T-cell (primary cell): Measurements from ENCODE around the gene OS9. TPM values are rescaled to one million over a fixed set of nuclear protein-coding genes. Genes with fewer than 3 reads are reported as not detected.

Source experiments
- ATAC-seq, 4 experiments: fragments of 200-7000 bp in 3 of 4; fragments of 150-1000 bp in 1 of 4; cut with Tn5 transposase; replicated peaks in 1 of 4; 1 replicate in 3 of 4; 2 replicates in 1 of 4; pipeline ENCODE4 v1.10.0; 2021; ENCODE audit warnings: moderate library complexity in 3 of 4, mild to moderate bottlenecking in 2 of 4, moderate number of reproducible peaks in 1 of 4
- CTCF ChIA-PET, 2 donors: fragments of 300-600 bp; sonication (Branson Sonifier 250); formaldehyde crosslinking; loops; one replicate each; lab custom pipeline; 2022; ENCODE audit warnings: antibody characterized with exemption in 2 of 2; lab: Charles Lee
- POLR2A ChIA-PET, 2 donors: fragments of 300-600 bp; sonication (Branson Sonifier 250); formaldehyde crosslinking; loops; one replicate each; lab custom pipeline; 2022; ENCODE audit warnings: antibody characterized with exemption in 2 of 2; lab: Charles Lee
- DNase-seq, 35 experiments: peaks; one replicate each; pipeline versions ENCODE4 v3.0.0 to v3.0.0-alpha.2; 2013 to 2023
- H3K27ac ChIP-seq: one replicate; pipeline ENCODE4 v1.5.1; 2013; ENCODE audit warnings: low read length
- H3K27me3 ChIP-seq, 2 experiments: replicated peaks in 1 of 2; 1 replicate in 1 of 2; 2 replicates in 1 of 2; pipeline versions ENCODE4 v1.6.1 to v1.7.0; 2013; ENCODE audit warnings: low read length in 1 of 2, mixed read lengths in 1 of 2; ENCODE audit not compliant: control insufficient read depth in 2 of 2, insufficient read depth in 2 of 2; ENCODE audit errors: extremely low read depth in 1 of 2
- H3K36me3 ChIP-seq, 2 donors: 1 replicate in 1 of 2; 2 replicates in 1 of 2; pipeline versions ENCODE4 v1.6.1 to v1.7.0; 2013; ENCODE audit warnings: low read length in 1 of 2; ENCODE audit not compliant: control insufficient read depth in 2 of 2, insufficient read depth in 1 of 2; ENCODE audit errors: extremely low read depth in 1 of 2
- H3K4me1 ChIP-seq, 2 experiments: 1 replicate in 1 of 2; 2 replicates in 1 of 2; pipeline versions ENCODE4 v1.6.1 to v1.7.0; 2013; ENCODE audit warnings: low read length in 2 of 2, mixed read lengths in 1 of 2; ENCODE audit not compliant: insufficient read depth in 2 of 2, control insufficient read depth in 1 of 2; ENCODE audit errors: extremely low read depth in 1 of 2
- H3K4me3 ChIP-seq, 2 donors: 1 replicate in 1 of 2; 2 replicates in 1 of 2; pipeline versions ENCODE4 v1.5.1 to v1.7.0; 2013; ENCODE audit warnings: mild to moderate bottlenecking in 2 of 2, low read length in 1 of 2, moderate library complexity in 1 of 2; ENCODE audit not compliant: control insufficient read depth in 1 of 2; ENCODE audit errors: extremely low read depth in 1 of 2
- H3K9me3 ChIP-seq: 2 replicates; pipeline ENCODE4 v1.7.0; 2013
- H3K27ac Mint-ChIP-seq, 2 donors: one replicate each; pipeline ENCODE4 v1.8.0; 2020 to 2021; ENCODE audit warnings: mild to moderate bottlenecking in 2 of 2, mixed read lengths in 2 of 2
- H3K27me3 Mint-ChIP-seq, 2 donors: one replicate each; pipeline ENCODE4 v1.8.0; 2021 to 2022; ENCODE audit warnings: mixed read lengths in 2 of 2
- H3K36me3 Mint-ChIP-seq: one replicate; pipeline ENCODE4 v1.8.0; 2021; ENCODE audit warnings: mixed read lengths
- H3K4me1 Mint-ChIP-seq, 3 donors: one replicate each; pipeline ENCODE4 v1.8.0; 2020 to 2022; ENCODE audit warnings: mixed read lengths in 3 of 3, mild to moderate bottlenecking in 1 of 3
- H3K4me3 Mint-ChIP-seq, 3 donors: one replicate each; pipeline ENCODE4 v1.8.0; 2020 to 2022; ENCODE audit warnings: mild to moderate bottlenecking in 3 of 3, mixed read lengths in 3 of 3, moderate library complexity in 3 of 3
- H3K9me3 Mint-ChIP-seq, 3 donors: one replicate each; pipeline ENCODE4 v1.8.0; 2020 to 2022; ENCODE audit warnings: mixed read lengths in 3 of 3
- WGBS: methylation state at CpG from one replicate; pipeline ENCODE4 v1.1.5; 2013; ENCODE audit warnings: missing lambda C conversion rate; ENCODE audit not compliant: insufficient coverage; 5-methylcytosine and 5-hydroxymethylcytosine counted together
- total RNA-seq, 35 experiments: library from RNA in 6 of 35; stranded (reverse) in 6 of 35; fragments of 120-200 nt in 1 of 35; gene quantifications; one replicate each; pipeline versions ENCODE4 v1.2.1 to v1.2.4 and lab custom pipeline; 2013 to 2026

The OS9 gene
- total RNA-seq, 5 donors from 2014 or later (not counting 1 experiment from before 2014, with no cell fraction given): 135 to 181 (median 164) TPM

DNA sequence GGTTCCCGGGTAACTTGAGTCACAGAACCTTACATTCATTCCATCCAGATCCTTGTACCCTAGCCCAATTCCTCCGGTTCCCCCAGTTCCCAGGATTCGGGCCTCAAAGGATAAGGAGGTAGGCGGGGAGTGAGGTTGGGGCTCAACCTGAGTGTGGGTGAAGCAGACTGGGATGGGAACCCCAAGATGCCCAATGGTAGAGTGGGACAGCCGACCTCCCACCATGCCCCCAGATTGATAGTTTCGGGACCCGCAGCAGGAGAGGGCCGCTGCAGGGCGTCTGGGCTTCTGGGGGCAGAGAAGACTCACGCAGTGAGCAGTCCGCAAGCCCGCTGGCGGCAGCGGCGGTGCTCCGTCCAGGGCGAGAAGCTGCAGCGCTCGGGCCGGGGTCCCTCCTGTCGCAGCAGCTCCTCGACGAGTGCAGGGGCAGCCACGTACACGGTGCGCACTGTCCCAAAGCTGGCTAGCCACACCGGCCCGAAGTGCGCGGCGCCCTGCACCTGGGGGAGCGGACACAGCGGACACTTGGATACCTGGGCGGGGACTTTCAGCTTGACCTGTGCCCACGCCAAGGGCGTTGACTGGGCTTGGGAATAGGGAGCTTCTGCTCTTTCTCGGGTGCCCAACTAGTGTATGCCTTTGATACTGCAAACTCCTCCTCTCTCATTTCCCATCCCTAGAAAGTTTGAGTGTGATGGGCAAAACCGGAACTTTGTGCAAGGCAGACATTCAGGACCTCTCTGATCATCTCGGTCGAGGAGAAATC lies 71.9 kb downstream of the OS9 start:
- ChIA-PET POLR2A (no interaction called here), CTCF (interaction anchor here (0.9 to 2.3 kb wide), 2 partner anchors 9 to 17 kb away, joined by 3 to 7 read pairs; partner anchors contain the start of gene TSFM (in 1 of the 2))
- H3K27me3 ChIP-seq: peaks cover 19 to 35% of the 10 kb centered on the region in 2 experiments
- no peak overlapping the region for H3K27ac ChIP-seq
- H3K36me3 ChIP-seq: peaks cover 5 to 6% of the 10 kb centered on the region in 2 donors
- peaks cover 9 to 30% of the 10 kb centered on the region in 2 experiments for H3K4me1 ChIP-seq
- H3K4me3 ChIP-seq: peak overlapping the region; percentile 65 to 68
- H3K9me3 ChIP-seq: no peaks in the 10 kb centered on the region
- Mint-ChIP-seq H3K27ac (no peak overlapping the region), H3K36me3 (peaks cover 7% of the 10 kb centered on the region), H3K4me3 (peak overlapping the region; percentile 79 to 86 (median 84)), H3K9me3 (no peaks in the 10 kb centered on the region), H3K27me3 (peaks cover 16 to 36% of the 10 kb centered on the region in 2 donors), H3K4me1 (peaks cover 23 to 36% (median 25%) of the 10 kb centered on the region in 3 donors)
- 3% methylated on average over 25 of the region's 40 CpGs for WGBS
- DNase-seq (no peak), ATAC-seq (peak; percentile 8 to 28 (median 14))

- ChIA-PET POLR2A (interaction anchor here in 1 of 2 donors (1.3 kb wide), 1 partner anchor 10 kb away, joined by 4 read pairs; no protein-coding TSS in a partner anchor), CTCF (interaction anchor here (0.6 to 2.3 kb wide), 4 partner anchors 10 to 132 kb away, joined by 3 to 7 read pairs (median 3); partner anchors contain the start of gene TSFM (in 1 of the 2))
- Mint-ChIP-seq H3K27ac (no peak within 1 kb of the TSS), H3K9me3 (no peaks in the 10 kb centered on the region), H3K36me3 (peaks cover 7% of the 10 kb centered on the region), H3K4me1 (peaks cover 28 to 39% (median 32%) of the 10 kb centered on the region in 3 donors), H3K27me3 (peaks cover 16 to 36% of the 10 kb centered on the region in 2 donors), H3K4me3 (peak within 1 kb of the TSS; percentile 79 to 86 (median 84))
- Histone ChIP-seq H3K27me3 (peaks cover 19 to 35% of the 10 kb centered on the region in 2 experiments), H3K36me3 (peaks cover 3 to 6% of the 10 kb centered on the region in 2 donors), H3K4me1 (peaks cover 17 to 37% of the 10 kb centered on the region in 2 experiments), H3K9me3 (no peaks in the 10 kb centered on the region), H3K27ac (no peak within 1 kb of the TSS), H3K4me3 (peak within 1 kb of the TSS; percentile 65 to 68)
- peak in 1 of 4 experiments; percentile 12 for ATAC-seq
- WGBS: 3% methylated on average over 27 of the region's 38 CpGs
- DNase-seq: peak in 2 of 35 experiments; percentile 14 to 25
These were observed 72.8 kb downstream of the OS9 start, which contains the start of gene CYP27B1 for GRCh38 chr12:57766464-57767304. Gene CYP27B1, minus strand, starts transcription at chr12:57767078. Its CDS starts 37 bp downstream, at chr12:57767041.

GRCh38 chr12:57767305-57767698 lies 73.4 kb downstream of the OS9 start:
- no peak overlapping the region for H3K27ac Mint-ChIP-seq
- peak overlapping the region in 1 of 3 donors; percentile 86 for H3K4me3 Mint-ChIP-seq

GRCh38 chr12:57767876-57768275 lies 73.9 kb downstream of the OS9 start:
- Mint-ChIP-seq H3K9me3 (no peaks in the 10 kb centered on the region), H3K27me3 (peaks cover 16 to 36% of the 10 kb centered on the region in 2 donors), H3K4me1 (peaks cover 31 to 44% (median 39%) of the 10 kb centered on the region in 3 donors), H3K4me3 (no peak overlapping the region), H3K36me3 (peaks cover 7% of the 10 kb centered on the region), H3K27ac (no peak overlapping the region)
- POLR2A ChIA-PET: interaction anchor here in 1 of 2 donors (1.3 kb wide), 1 partner anchor 11 kb away, joined by 4 read pairs; no protein-coding TSS in a partner anchor
- DNase-seq: no peak
- 100% methylated on average over 1 of the region's 3 CpGs for WGBS
- H3K4me1 ChIP-seq: peaks cover 18 to 47% of the 10 kb centered on the region in 2 experiments
- H3K36me3 ChIP-seq: peaks cover 3 to 6% of the 10 kb centered on the region in 2 donors
- peaks cover 19 to 35% of the 10 kb centered on the region in 2 experiments for H3K27me3 ChIP-seq
- CTCF ChIA-PET: interaction anchor here (0.8 to 2.3 kb wide), 2 partner anchors 11 to 15 kb away, joined by 3 to 7 read pairs; partner anchors contain the start of gene TSFM (in 1 of the 2)
- no peak overlapping the region for H3K4me3 ChIP-seq
- no peak for ATAC-seq
- no peak overlapping the region for H3K27ac ChIP-seq
- H3K9me3 ChIP-seq: no peaks in the 10 kb centered on the region

More at GRCh38 chr12:57767305-57767698, 73.4 kb downstream of the OS9 start:
- H3K27ac ChIP-seq: no peak overlapping the region
- peaks cover 3 to 6% of the 10 kb centered on the region in 2 donors for H3K36me3 ChIP-seq
- no peak for DNase-seq
- H3K4me3 ChIP-seq: no peak overlapping the region
- H3K27me3 Mint-ChIP-seq: peaks cover 16 to 36% of the 10 kb centered on the region in 2 donors
- POLR2A ChIA-PET: interaction anchor here in 1 of 2 donors (1.3 kb wide), 1 partner anchor 11 kb away, joined by 4 read pairs; no protein-coding TSS in a partner anchor
- ATAC-seq: no peak
- no peaks in the 10 kb centered on the region for H3K9me3 Mint-ChIP-seq
- H3K27me3 ChIP-seq: peaks cover 19 to 35% of the 10 kb centered on the region in 2 experiments
- CTCF ChIA-PET: interaction anchor here (0.6 to 2.3 kb wide), 4 partner anchors 10 to 131 kb away, joined by 3 to 7 read pairs (median 3); partner anchors contain the start of gene TSFM (in 1 of the 2)
- H3K4me1 Mint-ChIP-seq: peaks cover 31 to 43% (median 37%) of the 10 kb centered on the region in 3 donors
- H3K4me1 ChIP-seq: peaks cover 17 to 42% of the 10 kb centered on the region in 2 experiments
- H3K9me3 ChIP-seq: no peaks in the 10 kb centered on the region
- H3K36me3 Mint-ChIP-seq: peaks cover 7% of the 10 kb centered on the region

DNA sequence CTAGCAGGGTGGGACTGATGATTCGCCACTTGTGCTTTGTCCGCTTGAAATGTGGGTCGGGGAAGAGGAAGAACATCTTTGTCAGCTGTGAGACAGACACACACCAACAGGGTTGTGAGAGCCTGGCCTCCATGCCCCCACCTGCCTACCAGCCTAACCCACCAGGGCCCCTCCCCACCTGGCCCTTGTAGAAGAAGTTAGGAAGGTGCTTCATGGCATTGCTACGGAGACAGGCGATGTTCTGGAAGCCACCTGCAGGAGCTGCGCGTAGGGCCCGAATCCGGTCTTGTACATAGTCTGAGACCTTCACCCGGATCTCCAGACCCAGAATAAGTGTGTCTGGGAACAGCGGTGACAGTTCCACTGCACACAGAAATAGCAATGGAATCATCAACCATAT lies 75.7 kb downstream of the OS9 start:
- Histone ChIP-seq H3K27ac (no peak overlapping the region), H3K36me3 (peaks cover 3 to 6% of the 10 kb centered on the region in 2 donors), H3K4me3 (no peak overlapping the region), H3K27me3 (peaks cover 16 to 28% of the 10 kb centered on the region in 2 experiments), H3K9me3 (no peaks in the 10 kb centered on the region), H3K4me1 (peaks cover 18 to 49% of the 10 kb centered on the region in 2 experiments)
- Mint-ChIP-seq H3K4me3 (peak overlapping the region in 2 of 3 donors; percentile 11 to 25), H3K27ac (no peak overlapping the region), H3K36me3 (peaks cover 7% of the 10 kb centered on the region), H3K9me3 (no peaks in the 10 kb centered on the region), H3K27me3 (peaks cover 7 to 24% of the 10 kb centered on the region in 2 donors), H3K4me1 (peaks cover 30 to 40% (median 40%) of the 10 kb centered on the region in 3 donors)
- DNase-seq (no peak), ATAC-seq (no peak)
- POLR2A ChIA-PET: no interaction called here
- CTCF ChIA-PET: no interaction called here
- WGBS: 100% methylated on average over 3 of the region's 11 CpGs
